GM18505 (cell line): Measurements from ENCODE around the gene PANX2.
"Not testable (repeated sequence)": the region's sequence is repeated elsewhere in the genome, so short reads cannot be mapped to it uniquely, and the experiment has no call there.

ENCODE experiments used
- ATAC-seq: cut with Tn5 transposase; IDR thresholded peaks from one replicate; pipeline ENCODE4 v1.9.1; 2021; ENCODE audit not compliant: unreplicated experiment
- POLR2A ChIP-seq: IDR thresholded peaks from 4 replicates; pipeline ENCODE4 v1.6.1; 2011; ENCODE audit warnings: borderline replicate concordance; ENCODE audit not compliant: insufficient read depth, insufficient read length; ENCODE audit errors: extremely low read depth

The PANX2 gene

DNA sequence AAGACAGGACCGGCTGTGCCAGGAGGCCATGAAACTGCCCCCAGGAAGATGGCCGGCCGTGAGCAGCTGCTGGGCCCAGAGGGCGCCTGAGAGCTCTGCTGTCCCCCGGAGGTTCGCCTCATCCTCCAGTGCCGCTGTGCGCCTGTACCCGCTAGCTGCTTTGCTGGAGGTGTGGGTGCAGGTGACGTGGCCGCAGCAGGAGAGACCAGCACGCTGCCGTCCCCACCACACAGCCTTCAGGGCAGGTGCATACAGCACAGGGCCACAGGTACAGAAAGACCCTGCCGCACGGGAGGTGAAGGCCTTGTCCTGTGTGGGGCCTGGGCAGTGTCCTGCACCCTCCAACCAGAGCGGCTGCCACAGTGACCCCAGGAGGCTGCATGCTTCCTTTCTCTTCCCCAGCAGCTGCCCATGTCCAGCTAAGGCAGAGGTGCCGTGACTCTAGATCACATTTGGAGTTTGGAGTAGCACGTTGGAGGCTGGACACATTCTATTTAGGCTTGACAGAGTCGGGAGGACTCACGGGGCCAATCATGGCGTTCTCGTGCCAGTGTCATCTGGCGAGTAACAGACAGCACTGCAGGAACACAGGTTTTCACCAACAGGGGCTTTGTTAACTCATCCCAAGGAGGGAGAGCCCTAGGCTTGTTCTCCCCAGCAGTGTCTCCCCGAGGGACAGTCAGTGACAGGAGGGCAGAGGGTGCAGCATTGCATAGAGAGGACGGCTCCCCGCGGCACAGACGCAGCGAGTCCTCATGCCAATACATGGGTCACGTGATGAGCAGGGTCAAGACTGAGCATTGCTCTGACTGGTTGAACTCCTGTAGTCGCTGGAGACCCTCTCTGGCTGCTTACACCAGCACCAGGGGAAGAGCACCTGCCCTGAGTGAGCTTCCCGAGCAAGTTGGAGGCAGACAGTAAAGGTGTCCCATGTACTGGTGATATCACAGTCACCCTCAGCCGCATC is 18.7 kb upstream of the PANX2 start:
- TF ChIP-seq POLR2A: no peak
- ATAC-seq: no peak

DNA sequence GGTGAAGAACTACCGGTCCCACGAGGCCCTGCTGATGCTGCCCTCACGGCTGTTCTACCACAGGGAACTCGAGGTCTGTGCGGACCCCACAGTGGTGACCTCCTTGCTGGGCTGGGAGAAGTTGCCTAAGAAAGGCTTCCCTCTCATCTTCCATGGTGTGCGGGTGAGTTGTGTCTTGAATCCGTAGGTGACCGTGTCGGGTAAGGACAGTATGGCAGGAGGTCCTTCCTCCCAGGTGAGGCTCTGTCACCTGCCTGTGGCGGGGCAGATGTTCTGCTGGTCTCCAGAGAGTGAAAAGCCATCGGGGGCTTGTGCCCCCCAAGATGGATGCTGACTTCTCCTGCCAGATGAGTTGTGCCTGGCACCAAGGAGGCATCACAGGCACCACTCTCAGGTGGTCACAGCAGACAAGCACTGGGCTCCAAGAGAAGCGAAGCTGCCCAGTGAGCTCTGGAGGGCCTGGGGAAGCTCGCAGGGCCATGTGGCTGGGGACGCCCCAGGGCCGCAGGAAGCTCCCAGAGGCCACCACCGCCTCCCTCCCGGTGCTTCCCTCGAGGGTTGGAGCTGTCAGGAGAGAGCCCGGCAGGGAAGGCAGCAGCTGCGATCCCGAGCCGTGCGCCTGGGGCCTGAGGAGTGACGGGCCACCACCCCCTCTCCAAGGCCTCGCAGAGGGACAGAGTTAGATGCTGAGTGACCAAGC is 17.3 kb upstream of the PANX2 start:
- no peak for TF ChIP-seq POLR2A

DNA sequence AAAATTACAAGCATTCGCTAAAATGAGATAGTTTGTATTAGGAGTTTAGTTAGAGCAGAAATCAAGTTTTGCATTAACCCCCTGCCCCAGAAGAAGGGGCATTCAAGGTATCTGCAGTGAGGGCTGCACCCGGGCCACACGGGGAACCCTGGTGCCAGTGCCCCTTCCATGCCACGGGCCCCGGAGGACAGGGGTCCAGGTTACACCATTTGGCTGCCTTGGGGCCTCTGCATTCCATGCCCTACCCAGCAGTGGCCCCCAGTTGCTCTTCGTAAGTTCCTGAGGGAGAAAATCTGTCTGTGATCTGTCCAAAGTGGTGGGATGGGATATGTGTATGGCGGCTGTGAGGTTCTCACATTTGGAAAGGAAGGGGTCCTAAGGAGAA is 16.8 kb upstream of the PANX2 start:
- no peak for ATAC-seq
- TF ChIP-seq POLR2A: no peak

More for the DNA sequence above, 17.3 kb upstream of the PANX2 start:
- ATAC-seq: no peak

DNA sequence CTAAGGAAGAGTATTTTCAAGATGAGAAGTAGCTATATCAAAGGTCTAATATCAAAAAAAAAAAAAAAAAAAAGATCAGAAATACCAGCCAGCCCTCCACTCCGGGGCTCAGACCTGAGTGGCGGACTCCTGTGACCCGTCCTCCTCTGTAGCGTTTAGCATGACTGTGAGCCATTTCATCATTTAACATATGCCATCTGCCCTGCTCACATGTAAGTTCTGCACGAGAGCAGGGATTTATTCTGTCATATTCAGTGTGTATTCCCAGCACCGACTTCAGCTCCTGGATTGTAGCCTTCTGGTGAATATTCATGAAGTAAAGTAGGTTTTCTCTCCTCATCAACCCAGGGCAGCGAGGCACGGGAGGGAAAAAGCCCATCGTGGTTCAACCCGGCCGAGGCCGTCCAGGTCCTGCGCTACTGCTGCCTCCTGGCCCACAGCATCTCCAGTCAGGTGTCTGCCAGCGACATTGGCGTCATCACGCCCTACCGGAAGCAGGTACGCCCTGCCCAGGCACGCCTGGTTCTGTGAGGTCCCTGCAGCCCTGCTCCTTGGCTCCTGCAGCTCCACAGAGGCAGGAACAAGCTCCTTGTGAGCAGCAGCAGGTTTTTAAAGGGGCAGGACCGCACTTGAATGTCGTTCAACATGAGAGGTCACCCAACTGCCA is 12.7 kb upstream of the PANX2 start:
- no peak for ATAC-seq
- no peak for TF ChIP-seq POLR2A

DNA sequence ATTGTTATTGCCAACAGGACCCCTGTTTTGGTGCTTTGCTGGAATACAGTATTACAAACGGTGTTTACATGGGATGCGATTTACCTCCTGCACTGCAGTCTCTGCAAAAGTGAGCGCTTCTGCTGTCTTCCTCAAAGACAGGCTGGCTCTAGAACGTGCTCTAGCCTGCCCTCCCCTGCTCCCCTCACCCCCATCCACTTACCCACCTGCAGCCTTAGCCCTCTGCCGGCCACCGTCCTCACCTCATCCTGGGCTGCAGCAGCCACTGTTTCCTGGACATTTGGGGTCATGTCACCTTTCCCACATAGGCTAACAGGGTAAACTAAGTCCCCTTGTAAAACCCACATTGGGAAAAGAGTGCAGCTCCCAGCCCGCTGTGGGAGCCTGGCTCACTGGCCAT is 9.6 kb upstream of the PANX2 start:
- no peak for ATAC-seq
- no peak for TF ChIP-seq POLR2A

DNA sequence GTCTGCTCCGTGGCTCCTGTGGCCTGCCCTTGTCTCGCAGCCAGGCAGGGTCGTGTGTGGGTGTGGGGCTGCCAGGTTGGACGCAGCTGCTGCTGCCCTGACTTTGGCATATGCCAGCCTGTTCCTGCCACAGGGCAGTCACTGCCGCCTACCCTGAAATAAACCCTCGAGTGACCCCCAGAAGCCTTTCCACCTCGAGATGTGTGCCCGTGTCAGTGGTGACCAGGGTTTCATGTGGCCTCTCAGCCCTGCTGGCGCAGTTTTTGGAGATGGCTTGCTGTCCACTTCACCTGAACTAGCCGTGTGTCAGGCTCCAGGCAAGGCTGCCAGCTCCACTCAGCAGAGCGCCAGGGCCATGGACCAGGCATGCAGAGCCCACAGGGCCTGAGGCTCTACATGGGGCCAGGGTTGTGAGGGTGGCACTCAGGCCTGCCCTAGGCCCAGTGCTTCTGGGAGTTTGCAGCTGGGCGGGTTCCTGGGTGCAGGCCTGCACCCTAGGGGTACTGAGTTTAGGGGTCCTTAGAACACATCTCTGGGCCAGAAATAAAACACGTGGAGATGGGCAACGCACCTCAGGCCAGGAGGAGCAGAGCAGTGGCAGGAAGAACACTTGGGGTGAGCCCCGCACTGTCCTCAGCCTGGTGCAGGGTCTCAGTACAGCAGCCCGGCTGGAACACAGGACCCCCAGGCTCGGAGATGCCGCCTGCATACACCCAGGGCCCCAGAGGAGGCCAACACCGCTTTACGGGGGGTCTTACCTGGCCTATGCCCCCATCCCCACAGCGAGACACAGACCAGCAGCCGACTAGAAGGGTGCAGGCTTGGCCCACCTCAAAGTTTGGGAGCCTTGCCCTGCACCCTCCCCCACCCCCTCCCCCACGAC is 8.8 kb upstream of the PANX2 start:
- no peak for ATAC-seq
- TF ChIP-seq POLR2A: no peak

DNA sequence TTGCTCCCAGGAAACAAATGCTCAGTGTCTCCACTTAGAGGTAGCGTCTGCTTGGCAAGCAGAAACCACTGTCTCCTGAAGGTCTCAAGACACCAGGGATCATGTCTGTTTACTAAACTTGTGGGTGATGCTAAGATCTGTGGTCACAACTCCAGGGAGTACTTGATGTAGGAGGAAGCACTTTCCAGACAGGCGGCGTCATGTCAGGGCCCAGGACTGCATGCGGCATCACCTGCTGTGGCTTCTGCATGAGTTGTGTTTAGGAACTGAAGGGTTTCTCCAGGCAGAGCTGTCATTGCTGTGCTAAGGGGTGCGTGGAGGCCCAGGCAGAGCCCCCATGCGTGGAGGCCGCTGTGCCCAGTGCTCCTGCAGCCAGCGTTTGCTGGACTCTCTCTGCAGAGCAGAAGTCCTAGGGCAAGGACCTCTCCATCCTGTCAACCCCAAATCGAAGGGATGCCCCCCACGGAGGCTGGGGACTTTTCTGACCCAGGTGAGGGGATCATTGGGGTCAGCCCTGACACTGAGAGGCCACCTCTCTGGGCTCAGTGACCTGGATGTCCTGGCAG is 8.1 kb upstream of the PANX2 start:
- ATAC-seq: no peak
- no peak for TF ChIP-seq POLR2A

DNA sequence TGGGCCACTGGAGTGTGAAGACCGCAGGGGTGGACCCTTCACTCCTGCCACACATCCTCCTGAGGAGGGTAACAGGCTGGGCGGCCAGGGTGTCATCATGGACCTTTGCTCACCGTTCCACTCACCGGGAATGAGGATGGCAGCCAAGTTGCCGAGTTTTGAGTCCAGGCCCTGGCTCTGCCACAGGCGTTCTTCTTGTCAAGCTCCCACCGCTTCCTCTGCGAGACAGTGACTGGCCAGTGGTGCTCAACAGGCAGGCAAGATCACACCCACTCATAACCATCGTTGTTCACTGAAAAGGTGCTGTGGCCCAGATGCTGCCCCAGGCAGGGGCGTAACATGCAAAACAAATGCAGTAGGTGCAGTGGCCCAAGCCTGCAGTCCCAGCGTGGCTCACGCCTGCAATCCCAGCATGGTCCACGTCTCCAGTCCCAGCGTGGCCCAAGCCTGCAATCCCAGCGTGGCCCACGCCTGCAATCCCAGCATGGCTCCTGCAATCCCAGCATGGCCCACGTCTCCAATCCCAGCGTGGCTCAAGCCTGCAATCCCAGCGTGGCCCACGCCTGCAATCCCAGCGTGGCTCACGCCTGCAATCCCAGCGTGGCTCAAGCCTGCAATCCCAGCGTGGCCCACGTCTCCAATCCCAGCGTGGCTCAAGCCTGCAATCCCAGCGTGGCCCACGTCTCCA is 5.0 kb upstream of the PANX2 start:
- ATAC-seq: no peak
- no peak for TF ChIP-seq POLR2A

DNA sequence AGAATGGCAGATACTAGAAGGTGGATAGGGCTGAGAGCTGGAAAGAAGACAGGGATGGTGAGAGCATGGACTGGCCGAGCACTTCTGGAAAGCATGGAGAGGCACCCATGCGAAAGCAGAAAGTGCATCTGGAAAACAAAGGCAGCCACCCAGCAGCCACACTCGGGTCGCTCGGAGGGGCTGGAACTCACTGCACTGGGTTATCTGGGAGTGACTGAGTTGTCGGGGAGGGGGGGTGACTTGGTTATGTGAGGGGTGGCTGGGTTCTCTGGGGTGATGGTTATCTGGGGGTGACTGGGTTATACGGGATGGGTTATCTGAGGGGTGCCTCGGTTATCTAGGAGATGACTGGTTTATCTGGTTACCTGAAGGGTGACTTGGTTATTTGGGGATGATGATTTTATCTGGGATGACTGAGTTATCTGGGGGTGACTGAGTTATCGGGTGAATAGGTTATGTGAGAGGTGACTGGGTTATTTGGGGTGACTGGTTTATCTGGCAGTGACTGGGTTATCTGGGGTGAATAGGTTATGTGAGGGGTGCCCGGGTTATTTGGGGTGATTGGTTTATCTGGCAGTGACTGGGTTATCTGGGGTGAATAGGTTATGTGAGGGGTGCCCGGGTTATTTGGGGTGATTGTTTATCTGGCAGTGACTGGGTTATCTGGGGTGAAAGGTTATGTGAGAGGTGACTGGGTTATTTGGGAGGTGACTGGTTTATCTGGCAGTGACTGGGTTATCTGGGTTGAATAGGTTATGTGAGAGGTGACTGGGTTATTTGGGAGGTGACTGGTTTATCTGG is 2.6 kb upstream of the PANX2 start:
- TF ChIP-seq POLR2A: no peak
- no peak for ATAC-seq

DNA sequence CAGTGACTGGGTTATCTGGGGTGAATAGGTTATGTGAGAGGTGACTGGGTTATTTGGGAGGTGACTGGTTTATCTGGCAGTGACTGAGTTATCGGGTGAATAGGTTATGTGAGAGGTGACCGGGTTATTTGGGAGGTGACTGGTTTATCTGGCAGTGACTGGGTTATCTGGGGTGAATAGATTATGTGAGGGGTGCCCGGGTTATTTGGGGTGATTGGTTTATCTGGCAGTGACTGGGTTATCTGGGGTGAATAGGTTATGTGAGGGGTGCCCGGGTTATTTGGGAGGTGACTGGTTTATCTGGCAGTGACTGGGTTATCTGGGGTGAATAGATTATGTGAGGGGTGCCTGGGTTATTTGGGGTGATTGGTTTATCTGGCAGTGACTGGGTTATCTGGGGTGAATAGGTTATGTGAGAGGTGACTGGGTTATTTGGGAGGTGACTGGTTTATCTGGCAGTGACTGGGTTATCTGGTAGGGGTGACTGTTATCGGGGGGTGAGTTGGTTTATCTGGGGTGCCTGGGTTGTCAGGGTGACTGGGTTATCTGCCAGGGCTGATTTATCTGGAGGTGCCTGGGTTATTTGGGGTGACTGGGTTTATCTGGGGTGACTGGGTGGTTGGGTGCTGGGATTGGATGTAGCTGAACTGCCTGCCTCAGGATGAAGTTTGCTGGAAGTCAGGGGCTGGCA is 1.9 kb upstream of the PANX2 start:
- ATAC-seq: not testable (repeated sequence)

DNA sequence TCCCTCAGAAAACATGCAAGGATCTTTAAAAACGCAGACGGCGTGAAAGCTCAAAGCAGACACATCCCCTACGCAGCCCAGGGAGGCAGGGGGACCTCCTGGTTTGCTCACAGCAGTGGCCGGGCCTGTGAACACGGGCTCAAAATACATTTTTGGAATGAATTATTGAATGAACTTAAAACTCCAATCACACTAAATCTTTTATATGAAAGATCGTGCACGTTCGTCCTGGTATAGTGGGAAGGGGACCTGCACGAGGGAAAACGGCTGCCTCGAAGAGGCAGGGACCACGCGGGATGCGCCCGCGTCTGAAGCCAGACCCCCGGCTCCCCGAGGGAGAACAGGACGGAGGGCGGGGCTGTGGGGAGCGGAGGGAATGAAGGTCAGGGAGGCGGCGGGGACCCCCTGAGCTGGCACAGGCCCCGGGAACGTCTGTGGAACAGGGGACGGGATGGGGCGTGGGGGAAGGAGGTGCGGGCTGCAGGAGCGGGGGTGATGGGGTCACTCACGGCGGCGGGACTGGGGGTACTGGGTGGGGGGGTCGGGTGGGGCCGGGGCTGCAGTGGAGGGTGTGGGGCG is 1.3 kb upstream of the PANX2 start:
- no peak for TF ChIP-seq POLR2A
- no peak for ATAC-seq

DNA sequence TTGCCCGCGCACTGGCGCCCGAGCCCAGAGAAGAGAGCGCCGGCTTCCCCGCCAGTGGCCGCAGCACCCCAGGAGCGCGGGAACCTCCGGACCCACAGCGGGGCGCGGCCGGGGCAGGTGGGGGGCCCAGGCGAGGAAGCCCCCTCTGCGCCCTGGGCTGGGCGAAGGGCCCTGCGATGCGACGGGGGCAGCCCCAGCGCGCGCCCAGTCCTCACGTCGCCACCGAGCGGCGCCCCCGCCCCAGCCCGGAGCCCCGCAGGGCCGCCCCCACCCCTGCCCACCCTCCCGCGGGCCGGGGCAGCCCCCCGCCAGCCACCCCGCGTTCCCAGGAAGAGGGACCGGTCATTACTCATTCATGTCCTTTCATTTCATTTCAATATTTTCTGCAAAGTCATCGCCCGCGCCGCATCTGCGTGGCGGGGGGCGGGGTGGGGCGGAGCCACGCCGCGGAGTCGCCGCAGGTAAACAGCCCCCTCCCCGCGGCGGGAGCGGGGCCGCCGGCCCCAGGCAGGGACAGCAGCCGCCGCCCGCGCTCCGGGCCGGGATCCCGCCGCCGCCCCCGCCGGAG is 673 bp upstream of the PANX2 start:
- no peak for ATAC-seq
- no peak for TF ChIP-seq POLR2A
